HG03045 (cell line): ENCODE data around the gene ZNF831.

Experiments used
- ATAC-seq: cut with Tn5 transposase; IDR thresholded peaks from one replicate; pipeline ENCODE4 v1.9.1; 2021; ENCODE audit warnings: mild to moderate bottlenecking, moderate library complexity; ENCODE audit not compliant: unreplicated experiment

The ZNF831 gene

GRCh38 chr20:59163631-59164530 is at the start of gene ZNF831:
Gene ZNF831, plus strand, starts transcription at chr20:59163821. Its CDS starts 27,199 bp downstream, at chr20:59191020.
- ATAC-seq, result no peak

DNA sequence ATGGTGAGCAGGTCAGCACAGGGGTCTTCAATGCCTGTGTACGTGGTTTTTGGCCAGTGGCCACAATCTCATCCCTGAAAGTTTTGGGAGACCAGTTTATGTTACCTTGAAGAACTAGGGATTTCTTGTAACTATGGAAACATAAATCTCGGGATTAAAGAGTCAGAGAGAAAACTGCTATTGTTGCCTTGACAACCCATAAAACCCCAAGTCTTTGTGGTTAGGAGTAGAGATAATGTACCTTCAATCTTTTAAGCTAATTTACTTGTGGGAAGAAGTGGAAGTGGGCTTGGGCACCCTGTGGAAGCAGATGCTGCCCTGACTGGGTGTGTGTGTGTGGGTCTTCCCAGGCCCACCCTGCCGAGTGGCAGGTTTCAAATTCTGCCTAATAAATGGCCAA is 46.1 kb upstream of the ZNF831 start:
- ATAC-seq, result no peak

GRCh38 chr20:59118855-59119254 is 44.8 kb upstream of the ZNF831 start:
- no peak for ATAC-seq

GRCh38 chr20:59120491-59120890 is 43.1 kb upstream of the ZNF831 start:
- ATAC-seq, result no peak

DNA sequence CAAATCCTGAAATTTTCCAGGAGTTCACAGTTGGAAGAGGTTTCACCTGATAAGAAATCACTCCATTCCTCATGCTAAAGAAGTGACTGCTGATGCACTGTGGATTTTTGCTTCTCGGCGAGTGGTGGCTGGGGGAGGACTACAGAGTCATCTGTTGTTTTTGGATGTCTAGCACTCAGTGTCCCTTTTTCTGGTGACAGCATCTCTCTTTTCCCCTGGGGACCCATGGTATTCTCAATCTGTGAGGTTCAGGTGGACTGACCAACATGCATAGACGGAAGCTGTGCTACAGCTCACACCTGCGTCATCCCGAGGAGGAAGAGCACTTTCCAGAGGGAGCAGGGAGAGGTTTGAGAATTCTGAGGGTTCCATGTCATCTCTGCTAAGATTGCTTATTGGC is 42.7 kb upstream of the ZNF831 start:
- ATAC-seq, result no peak

GRCh38 chr20:59121714-59122565 is 41.7 kb upstream of the ZNF831 start:
- ATAC-seq, result no peak

DNA sequence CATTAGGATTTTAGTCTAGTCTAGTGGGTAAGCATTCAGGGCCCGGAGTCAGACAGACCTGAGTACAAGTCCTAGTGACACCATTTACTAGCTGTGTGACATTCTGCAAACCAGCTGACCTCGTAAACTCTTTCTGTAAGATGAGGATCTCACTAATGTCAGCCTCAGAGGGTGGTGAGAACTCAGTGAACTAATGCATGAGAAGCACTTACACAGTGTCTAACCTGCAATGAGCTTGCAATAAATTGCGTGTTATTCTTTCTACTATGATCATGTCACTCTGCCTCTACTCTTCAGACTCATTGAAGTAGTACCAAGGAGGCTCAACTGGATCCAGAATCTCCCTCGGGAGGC is 41.1 kb upstream of the ZNF831 start:
- ATAC-seq, result no peak

DNA sequence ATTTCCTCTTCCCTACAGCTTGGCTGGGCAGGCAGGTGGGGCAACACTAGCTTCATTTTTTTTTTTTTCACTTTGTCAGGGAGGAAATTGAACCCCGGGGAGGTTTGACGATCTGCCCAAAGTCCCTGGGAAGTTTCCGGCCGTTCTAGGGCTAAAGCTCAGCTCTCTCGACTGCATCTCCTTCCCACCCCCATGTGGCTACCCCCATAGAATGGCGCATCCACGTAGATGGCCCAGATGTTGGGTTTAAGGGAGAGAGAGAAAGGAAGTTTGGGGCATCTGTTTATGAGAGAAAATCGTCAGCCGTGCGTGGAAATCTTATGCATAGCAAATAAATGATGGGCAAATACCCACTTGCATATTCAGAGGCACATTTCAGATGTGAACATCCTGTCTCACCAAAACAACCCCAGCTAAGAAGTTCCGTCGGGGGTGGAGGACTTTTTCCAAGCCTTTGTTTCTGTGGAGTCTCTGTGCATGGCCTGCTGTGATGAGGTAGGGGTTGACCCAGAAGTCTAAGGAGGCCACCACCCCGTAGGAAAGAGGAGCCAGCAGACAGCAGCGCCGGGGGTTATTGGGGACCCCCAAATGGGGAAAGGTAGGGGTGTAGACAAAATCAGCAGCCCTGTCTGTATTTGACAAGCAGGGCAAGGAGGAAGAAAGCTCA is 40.5 kb upstream of the ZNF831 start:
- ATAC-seq, result no peak

DNA sequence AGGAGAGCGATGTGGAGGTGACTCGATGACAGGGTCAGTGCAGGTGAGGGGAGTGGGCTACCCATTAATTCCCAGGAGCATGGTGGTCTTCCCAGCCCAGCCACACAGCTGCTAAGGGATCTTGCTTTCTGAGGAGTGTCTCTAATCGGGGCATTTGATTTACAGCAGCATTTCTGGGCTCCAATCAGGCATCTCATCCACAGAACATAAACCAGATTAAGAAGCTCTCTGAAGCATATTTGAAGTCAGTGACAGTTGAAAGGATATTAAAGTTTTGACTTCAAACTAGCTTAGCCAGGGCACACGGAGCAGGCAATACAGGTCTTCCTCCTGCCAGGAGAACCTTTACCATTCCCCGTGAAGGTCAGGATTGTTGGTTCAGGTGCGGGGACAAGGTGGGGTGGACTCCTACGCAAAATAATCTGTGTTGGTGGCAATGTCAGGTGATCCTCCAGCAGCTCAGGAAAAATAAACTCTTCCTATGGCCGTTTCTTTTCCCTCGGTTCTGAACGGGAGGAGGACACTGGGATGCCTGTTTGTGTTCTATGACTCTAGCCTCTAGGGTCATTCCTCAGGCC is 39.9 kb upstream of the ZNF831 start:
- no peak for ATAC-seq

DNA sequence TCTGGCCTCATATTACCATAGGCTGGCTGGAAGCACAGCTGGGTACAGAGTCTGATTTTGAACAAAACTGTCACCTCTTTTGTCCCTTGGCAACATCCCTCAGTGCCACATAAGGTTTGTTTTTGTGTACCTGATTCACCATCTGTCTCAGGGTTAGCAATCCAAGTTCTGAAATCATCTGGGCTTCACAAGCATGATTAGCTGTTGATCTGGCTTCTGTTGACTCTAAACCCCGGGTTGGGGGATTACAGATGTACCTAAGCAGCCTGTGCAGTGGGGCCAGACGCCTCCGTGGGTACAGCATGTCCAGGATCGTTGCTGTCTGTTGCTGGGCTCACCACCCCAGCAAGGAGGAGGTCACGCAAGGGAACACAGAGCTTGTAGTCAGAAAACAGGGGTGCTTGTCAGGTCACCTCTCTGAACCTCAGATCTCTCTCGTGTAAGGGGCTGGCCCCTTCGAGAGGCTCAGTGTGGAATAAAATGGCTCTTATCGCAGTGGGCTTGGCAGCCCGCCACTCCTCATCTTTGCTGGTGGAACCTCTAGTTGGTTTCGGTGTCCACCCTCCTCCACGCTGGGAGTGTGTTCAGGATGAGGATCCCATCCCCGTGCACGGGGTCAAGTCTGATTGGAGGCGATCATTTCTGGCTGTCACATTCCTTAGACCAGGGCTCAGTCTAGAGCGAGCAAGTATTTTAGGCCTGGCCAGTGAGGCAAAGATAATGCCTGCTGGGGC is 39.2 kb upstream of the ZNF831 start:
- ATAC-seq, result no peak

- no peak for ATAC-seq
Measured at GRCh38 chr20:59125332-59125731, 38.3 kb upstream of the ZNF831 start.

- ATAC-seq, result no peak
Measured at GRCh38 chr20:59125836-59126235, 37.8 kb upstream of the ZNF831 start.

- ATAC-seq, result no peak
Measured at GRCh38 chr20:59127839-59128238, 35.8 kb upstream of the ZNF831 start.

DNA sequence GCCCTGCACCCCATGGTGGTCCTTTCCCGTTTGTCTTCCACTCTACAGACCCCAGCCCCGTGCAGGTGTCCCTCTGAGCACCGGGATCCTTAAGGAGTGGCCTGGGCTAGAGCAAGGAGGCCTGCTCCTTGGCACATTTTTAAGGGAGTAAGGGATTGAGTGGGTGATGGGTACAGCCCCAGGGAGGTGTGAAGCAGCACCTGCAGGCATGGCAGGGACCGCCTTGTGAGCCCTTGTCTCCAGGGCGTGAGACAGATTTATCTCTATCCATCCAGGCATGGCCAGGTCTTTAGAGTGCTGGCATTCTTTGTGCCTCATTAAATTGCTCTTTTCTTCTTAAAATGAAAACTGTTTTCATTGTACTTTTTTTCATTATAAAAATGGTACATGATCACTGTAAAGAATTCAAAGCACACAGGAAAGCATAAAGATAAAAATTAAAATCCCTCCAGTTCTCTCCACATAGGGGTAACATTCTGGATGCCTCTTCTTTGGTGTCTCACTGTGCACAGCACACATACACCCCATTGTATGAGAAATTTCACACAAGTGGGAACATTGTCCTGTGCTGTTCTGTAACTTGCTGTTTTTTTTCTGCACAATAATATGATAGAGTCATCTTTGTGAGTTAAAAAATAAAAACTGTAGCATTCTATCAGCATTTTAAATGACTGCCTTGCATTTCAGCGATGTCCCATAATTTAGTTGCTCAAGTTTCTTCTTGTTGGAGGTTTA is 31.9 kb upstream of the ZNF831 start:
- no peak for ATAC-seq

DNA sequence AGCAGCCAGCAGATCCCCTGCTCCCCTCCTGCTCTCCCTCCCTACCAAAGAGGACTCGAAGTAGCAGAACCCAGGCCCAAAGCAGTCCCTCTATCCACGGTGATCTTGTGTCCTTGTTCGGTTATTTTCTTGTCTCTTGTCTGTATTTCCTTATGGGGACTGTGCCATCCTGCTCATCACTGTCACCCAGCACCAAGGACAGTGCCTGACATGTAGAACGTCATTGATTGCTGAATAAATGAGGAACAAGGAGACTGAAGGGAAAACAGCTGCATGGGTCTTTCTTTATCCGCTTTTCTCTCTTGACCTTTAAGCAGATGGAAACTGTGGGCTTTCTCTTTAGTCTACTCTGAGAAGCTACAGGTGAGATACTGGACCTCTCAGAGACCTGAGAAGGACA is 29.4 kb upstream of the ZNF831 start:
- ATAC-seq, result no peak

GRCh38 chr20:59135093-59135492 is 28.5 kb upstream of the ZNF831 start:
- ATAC-seq, result no peak

- no peak for ATAC-seq
Measured at GRCh38 chr20:59136027-59136426, 27.6 kb upstream of the ZNF831 start.

GRCh38 chr20:59137532-59137931 is 26.1 kb upstream of the ZNF831 start:
- no peak for ATAC-seq

- no peak for ATAC-seq
Measured at GRCh38 chr20:59138114-59138748, 25.4 kb upstream of the ZNF831 start.
